AG04450 (cell line): ENCODE measurements around the gene POPDC2. TPM values are rescaled to one million over a fixed set of nuclear protein-coding genes. Genes with fewer than 3 reads are reported as not detected.

Experiments used
- CTCF ChIA-PET: fragments of 300-600, 350-600 bp; formaldehyde crosslinking; extraction: SDS; loops from one replicate; lab custom pipeline; 2022; ENCODE audit warnings: antibody characterized with exemption, inconsistent platforms; lab: Charles Lee
- POLR2A ChIA-PET: fragments of 350-600 bp; formaldehyde crosslinking; extraction: SDS; loops from one replicate; lab custom pipeline; 2021; ENCODE audit warnings: antibody characterized with exemption, inconsistent platforms; lab: Yijun Ruan, JAX
- DNase-seq: peaks from one replicate; pipeline ENCODE4 v3.0.0-alpha.2; 2011; ENCODE audit warnings: low read depth, low spot score
- H3K27ac ChIP-seq: one replicate; pipeline ENCODE4 v1.5.1; 2012; ENCODE audit warnings: low read depth, low read length, control low read depth
- H3K27me3 ChIP-seq: one replicate; pipeline ENCODE4 v1.6.0; 2012; ENCODE audit warnings: low read length; ENCODE audit not compliant: control insufficient read depth, insufficient read depth
- H3K4me3 ChIP-seq: 2 replicates; pipeline ENCODE4 v1.5.1; 2011; ENCODE audit warnings: mild to moderate bottlenecking, low read depth, low read length, control low read depth
- H3K9me3 ChIP-seq: 2 replicates; pipeline ENCODE4 v1.5.1; 2012; ENCODE audit warnings: low read length; ENCODE audit not compliant: control insufficient read depth, insufficient read depth
- CTCF ChIP-seq: IDR thresholded peaks from 2 replicates; pipeline ENCODE4 v1.5.1; 2011; ENCODE audit warnings: low read depth, low read length, control low read depth, inconsistent platforms
- polyA plus RNA-seq: library from polyadenylated mRNA; depleted of rRNA; stranded (reverse); fragments of >200 nt; gene quantifications from 2 replicates; pipeline ENCODE4 v1.2.3, GENCODE V29; 2011

The POPDC2 gene
- polyA plus RNA-seq, 1 experiment: 0.43 TPM

- H3K4me3 ChIP-seq: no peak overlapping the region
- no peaks in the 10 kb centered on the region for H3K27me3 ChIP-seq
- TF ChIP-seq CTCF: no peak
- DNase-seq: no peak
- ChIA-PET POLR2A (no interaction called here), CTCF (no interaction called here)
- no peaks in the 10 kb centered on the region for H3K9me3 ChIP-seq
- H3K27ac ChIP-seq: no peak overlapping the region
Observed at GRCh38 chr3:119645813-119646212, 14.6 kb downstream of the POPDC2 start.

GRCh38 chr3:119644481-119644880 is 15.9 kb downstream of the POPDC2 start:
- Histone ChIP-seq H3K27me3 (no peaks in the 10 kb centered on the region), H3K4me3 (no peak overlapping the region), H3K9me3 (no peaks in the 10 kb centered on the region), H3K27ac (no peak overlapping the region)
- TF ChIP-seq CTCF: no peak
- CTCF ChIA-PET: no interaction called here
- POLR2A ChIA-PET: no interaction called here
- no peak for DNase-seq

- no peak for TF ChIP-seq CTCF
- H3K4me3 ChIP-seq: no peak overlapping the region
- ChIA-PET POLR2A (no interaction called here), CTCF (no interaction called here)
- no peak for DNase-seq
- H3K27me3 ChIP-seq: no peaks in the 10 kb centered on the region
- H3K27ac ChIP-seq: peak overlapping the region; percentile 75
- H3K9me3 ChIP-seq: no peaks in the 10 kb centered on the region
Observed at GRCh38 chr3:119643528-119643927, 16.9 kb downstream of the POPDC2 start.

- no peak for TF ChIP-seq CTCF
- CTCF ChIA-PET: interaction anchor here (0.5 kb wide), 1 partner anchor 70 kb away, joined by 7 read pairs; no protein-coding TSS in a partner anchor
Observed at GRCh38 chr3:119642746-119643473, 17.5 kb downstream of the POPDC2 start.

GRCh38 chr3:119641416-119641815 is 19.0 kb downstream of the POPDC2 start:
- Histone ChIP-seq H3K27ac (no peak overlapping the region), H3K4me3 (no peak overlapping the region), H3K27me3 (no peaks in the 10 kb centered on the region), H3K9me3 (no peaks in the 10 kb centered on the region)
- DNase-seq: no peak
- ChIA-PET POLR2A (no interaction called here), CTCF (no interaction called here)
- TF ChIP-seq CTCF: no peak

More at GRCh38 chr3:119642746-119643473, 17.5 kb downstream of the POPDC2 start:
- POLR2A ChIA-PET: no interaction called here
- Histone ChIP-seq H3K27me3 (no peaks in the 10 kb centered on the region), H3K9me3 (no peaks in the 10 kb centered on the region), H3K27ac (peak overlapping the region; percentile 75), H3K4me3 (no peak overlapping the region)
- no peak for DNase-seq
